Activated CD4-positive, alpha-beta memory T cell treated with anti-CD3 and anti-CD28 coated beads for 36 hours (primary cell): ENCODE measurements around the gene SLC25A13. TPM values are rescaled to one million over a fixed set of nuclear protein-coding genes. Genes with fewer than 3 reads are reported as not detected.
"Not testable (repeated sequence)": the region's sequence is repeated elsewhere in the genome, so short reads cannot be mapped to it uniquely, and the experiment has no call there.

Source experiments
- CTCF ChIA-PET: fragments of 350-600 bp; sonication (Branson Sonifier 250); formaldehyde crosslinking; loops from one replicate; lab custom pipeline; 2021; ENCODE audit warnings: antibody characterized with exemption, inconsistent platforms; lab: Charles Lee
- POLR2A ChIA-PET: fragments of 350-600 bp; sonication (Branson Sonifier 250); formaldehyde crosslinking; loops from one replicate; lab custom pipeline; 2021; ENCODE audit warnings: antibody characterized with exemption; lab: Charles Lee
- DNase-seq: peaks from one replicate; pipeline ENCODE4 v3.0.0-alpha.2; 2020
- H3K27ac Mint-ChIP-seq: one replicate; pipeline ENCODE4 v1.8.0; 2021; ENCODE audit warnings: mixed read lengths
- H3K27me3 Mint-ChIP-seq: one replicate; pipeline ENCODE4 v1.8.0; 2021; ENCODE audit warnings: mixed read lengths
- H3K36me3 Mint-ChIP-seq: one replicate; pipeline ENCODE4 v1.8.0; 2021; ENCODE audit warnings: mixed read lengths
- H3K4me1 Mint-ChIP-seq: one replicate; pipeline ENCODE4 v1.8.0; 2021; ENCODE audit warnings: low read depth, mixed read lengths
- H3K4me3 Mint-ChIP-seq: one replicate; pipeline ENCODE4 v1.8.0; 2021; ENCODE audit warnings: mild to moderate bottlenecking, mixed read lengths
- H3K9me3 Mint-ChIP-seq: one replicate; pipeline ENCODE4 v1.8.0; 2021; ENCODE audit warnings: mixed read lengths
- intact Hi-C: fragments of 100-400 bp; cut with micrococcal nuclease; formaldehyde crosslinking; loops from one replicate; pipeline ENCODE4 v1.15.1; 2023
- total RNA-seq, 2 experiments: library from RNA; stranded (reverse); gene quantifications; one replicate each; pipeline ENCODE4 v1.2.3, GENCODE V29; 2021

SLC25A13 gene
- total RNA-seq, 2 experiments from 2014 or later: 7.5 to 7.9 TPM

DNA sequence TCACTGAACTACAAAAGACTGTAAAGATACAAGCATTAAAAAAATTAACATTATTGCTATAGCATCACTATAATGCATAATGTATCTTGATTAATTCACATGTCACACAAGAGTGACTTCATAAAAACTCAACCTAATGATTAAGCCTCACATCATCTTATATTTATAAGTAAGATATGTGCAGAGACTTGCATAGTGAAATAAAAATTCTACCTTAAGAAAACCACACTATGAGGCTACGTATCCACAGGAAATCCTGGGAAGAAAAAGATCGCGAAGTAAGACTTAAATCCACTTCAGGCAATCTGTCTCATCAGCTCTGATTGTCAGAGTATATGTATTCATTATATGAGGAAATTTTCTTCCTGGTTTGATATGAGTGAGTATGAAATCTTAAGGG is 160.0 kb downstream of the SLC25A13 start:
- ChIA-PET CTCF (no interaction called here), POLR2A (no interaction called here)
- DNase-seq: no peak
- no peaks in the 10 kb centered on the region for H3K9me3 Mint-ChIP-seq
- no peak overlapping the region for H3K27ac Mint-ChIP-seq
- intact Hi-C loops: no loop called here
- H3K36me3 Mint-ChIP-seq: peaks cover 29% of the 10 kb centered on the region
- H3K4me3 Mint-ChIP-seq: no peak overlapping the region
- H3K4me1 Mint-ChIP-seq: no peaks in the 10 kb centered on the region
- no peaks in the 10 kb centered on the region for H3K27me3 Mint-ChIP-seq

- no peak for DNase-seq
- Mint-ChIP-seq H3K36me3 (peaks cover 14% of the 10 kb centered on the region), H3K4me3 (no peak overlapping the region), H3K4me1 (no peaks in the 10 kb centered on the region), H3K9me3 (no peaks in the 10 kb centered on the region), H3K27ac (no peak overlapping the region), H3K27me3 (no peaks in the 10 kb centered on the region)
- CTCF ChIA-PET: no interaction called here
- intact Hi-C loops: no loop called here
- POLR2A ChIA-PET: no interaction called here
These were observed 164.0 kb downstream of the SLC25A13 start for GRCh38 chr7:96157856-96158255.

DNA sequence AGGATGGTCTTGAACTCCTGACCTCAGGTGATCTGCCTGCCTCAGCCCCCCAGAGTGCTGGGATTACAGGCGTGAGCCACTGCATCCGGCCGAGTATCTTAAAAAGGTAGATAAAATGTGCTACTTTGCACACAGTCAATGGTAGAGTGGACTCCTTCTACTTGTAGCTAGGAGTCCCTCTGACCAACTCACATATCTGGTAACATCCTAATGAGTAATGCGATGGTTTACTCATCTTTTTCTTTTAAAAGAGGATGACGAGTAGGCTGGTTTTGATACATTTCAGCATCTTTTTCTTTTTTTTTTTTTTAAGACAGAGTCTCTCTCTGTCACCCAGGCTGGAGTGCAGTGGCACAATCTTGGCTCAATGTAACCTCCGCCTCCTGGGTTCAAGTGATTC is 167.4 kb downstream of the SLC25A13 start:
- H3K9me3 Mint-ChIP-seq, POLR2A ChIA-PET, intact Hi-C loops, H3K4me3 Mint-ChIP-seq, H3K27me3 Mint-ChIP-seq, DNase-seq, H3K27ac Mint-ChIP-seq, H3K4me1 Mint-ChIP-seq, CTCF ChIA-PET: not testable (repeated sequence)
- peaks cover 11% of the 10 kb centered on the region for H3K36me3 Mint-ChIP-seq

DNA sequence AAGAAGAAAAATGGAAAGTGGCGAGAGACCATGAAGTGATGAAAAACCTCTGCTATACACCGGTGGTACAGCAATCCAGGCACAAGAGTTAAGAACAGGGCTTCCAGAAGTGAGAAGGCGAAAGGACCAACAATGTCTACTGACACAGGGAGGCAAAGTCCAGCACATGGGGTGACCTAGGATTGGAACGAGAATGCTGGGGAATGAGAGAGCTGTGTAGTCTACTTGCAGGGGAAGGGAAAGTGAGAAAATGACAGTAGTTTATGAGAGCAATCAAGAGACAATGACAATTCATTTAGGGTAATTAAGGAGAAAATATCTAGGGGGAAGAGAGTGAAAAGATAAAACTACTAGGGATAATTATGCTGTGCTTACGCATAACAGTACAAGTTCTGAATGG is 169.2 kb downstream of the SLC25A13 start:
- no peaks in the 10 kb centered on the region for H3K9me3 Mint-ChIP-seq
- H3K36me3 Mint-ChIP-seq: peaks cover 16% of the 10 kb centered on the region
- intact Hi-C loops: no loop called here
- CTCF ChIA-PET: no interaction called here
- no peaks in the 10 kb centered on the region for H3K4me1 Mint-ChIP-seq
- no peak overlapping the region for H3K27ac Mint-ChIP-seq
- H3K27me3 Mint-ChIP-seq: no peaks in the 10 kb centered on the region
- POLR2A ChIA-PET: no interaction called here
- DNase-seq: no peak
- no peak overlapping the region for H3K4me3 Mint-ChIP-seq

DNA sequence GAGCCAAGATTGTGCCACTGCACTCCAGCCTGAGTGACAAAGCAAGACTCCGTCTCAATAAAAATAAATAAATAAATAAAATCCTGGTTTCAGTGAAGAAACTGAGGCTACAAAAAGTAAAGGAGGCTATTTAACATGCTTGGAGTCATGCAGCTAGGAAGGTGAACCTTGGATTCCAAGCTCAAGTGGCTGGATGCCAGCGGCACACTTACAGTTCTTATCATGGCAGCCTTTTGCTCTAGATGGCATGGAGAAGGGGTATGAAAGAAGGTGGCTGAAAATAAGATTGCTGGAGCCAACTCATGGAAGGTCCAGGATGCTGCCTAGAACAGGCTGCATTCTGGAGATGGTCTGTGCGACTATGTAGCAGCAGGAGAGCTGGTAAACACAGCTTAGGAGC is 170.0 kb downstream of the SLC25A13 start:
- CTCF ChIA-PET: no interaction called here
- no peak overlapping the region for H3K27ac Mint-ChIP-seq
- H3K4me1 Mint-ChIP-seq: no peaks in the 10 kb centered on the region
- POLR2A ChIA-PET: no interaction called here
- no peaks in the 10 kb centered on the region for H3K9me3 Mint-ChIP-seq
- intact Hi-C loops: no loop called here
- H3K27me3 Mint-ChIP-seq: no peaks in the 10 kb centered on the region
- no peak overlapping the region for H3K4me3 Mint-ChIP-seq
- DNase-seq: no peak
- H3K36me3 Mint-ChIP-seq: peaks cover 13% of the 10 kb centered on the region

GRCh38 chr7:96144260-96144526 is 177.7 kb downstream of the SLC25A13 start:
- POLR2A ChIA-PET: no interaction called here
- Mint-ChIP-seq H3K4me1 (no peaks in the 10 kb centered on the region), H3K27me3 (no peaks in the 10 kb centered on the region), H3K9me3 (no peaks in the 10 kb centered on the region), H3K36me3 (peaks cover 31% of the 10 kb centered on the region), H3K27ac (no peak overlapping the region), H3K4me3 (no peak overlapping the region)
- CTCF ChIA-PET: no interaction called here
- intact Hi-C loops: no loop called here
- no peak for DNase-seq

GRCh38 chr7:96143495-96144259 is 178.2 kb downstream of the SLC25A13 start:
- CTCF ChIA-PET: no interaction called here
- no peak for DNase-seq
- Mint-ChIP-seq H3K27ac (no peak overlapping the region), H3K4me3 (no peak overlapping the region), H3K27me3 (no peaks in the 10 kb centered on the region), H3K4me1 (no peaks in the 10 kb centered on the region), H3K9me3 (no peaks in the 10 kb centered on the region), H3K36me3 (peaks cover 28% of the 10 kb centered on the region)
- POLR2A ChIA-PET: no interaction called here
- intact Hi-C loops: no loop called here

GRCh38 chr7:96136600-96137239 is 185.2 kb downstream of the SLC25A13 start:
- H3K9me3 Mint-ChIP-seq: no peaks in the 10 kb centered on the region

DNA sequence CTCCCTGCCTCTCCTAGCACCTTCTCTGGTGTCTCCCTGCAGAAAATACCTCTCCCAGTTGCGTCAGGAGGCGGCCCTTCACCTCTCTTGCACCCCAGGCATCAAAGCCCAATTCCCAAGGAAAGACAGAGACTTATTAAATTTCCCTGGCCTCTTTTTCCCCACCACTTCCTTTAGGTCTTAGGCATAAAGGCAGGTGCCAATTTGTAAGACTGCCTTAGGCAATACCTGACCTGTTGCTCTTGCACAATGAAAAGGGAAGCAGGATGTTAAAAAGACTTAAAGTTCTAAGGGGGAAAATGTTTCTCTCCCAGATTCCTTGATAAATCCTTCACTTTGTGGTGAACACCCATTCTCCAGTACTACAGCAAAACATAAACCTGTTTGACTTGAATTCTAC is 186.7 kb downstream of the SLC25A13 start:
- Mint-ChIP-seq H3K27me3 (no peaks in the 10 kb centered on the region), H3K27ac (no peak overlapping the region), H3K4me1 (no peaks in the 10 kb centered on the region), H3K9me3 (no peaks in the 10 kb centered on the region), H3K36me3 (peaks cover 26% of the 10 kb centered on the region), H3K4me3 (no peak overlapping the region)
- DNase-seq: no peak
- intact Hi-C loops: no loop called here
- POLR2A ChIA-PET: no interaction called here
- CTCF ChIA-PET: no interaction called here

More at GRCh38 chr7:96136600-96137239, 185.2 kb downstream of the SLC25A13 start:
- H3K27ac Mint-ChIP-seq: no peak overlapping the region
- no peak for DNase-seq
- POLR2A ChIA-PET: no interaction called here
- no peaks in the 10 kb centered on the region for H3K27me3 Mint-ChIP-seq
- no peaks in the 10 kb centered on the region for H3K4me1 Mint-ChIP-seq
- peaks cover 20% of the 10 kb centered on the region for H3K36me3 Mint-ChIP-seq
- no peak overlapping the region for H3K4me3 Mint-ChIP-seq
- intact Hi-C loops: no loop called here
- CTCF ChIA-PET: no interaction called here

DNA sequence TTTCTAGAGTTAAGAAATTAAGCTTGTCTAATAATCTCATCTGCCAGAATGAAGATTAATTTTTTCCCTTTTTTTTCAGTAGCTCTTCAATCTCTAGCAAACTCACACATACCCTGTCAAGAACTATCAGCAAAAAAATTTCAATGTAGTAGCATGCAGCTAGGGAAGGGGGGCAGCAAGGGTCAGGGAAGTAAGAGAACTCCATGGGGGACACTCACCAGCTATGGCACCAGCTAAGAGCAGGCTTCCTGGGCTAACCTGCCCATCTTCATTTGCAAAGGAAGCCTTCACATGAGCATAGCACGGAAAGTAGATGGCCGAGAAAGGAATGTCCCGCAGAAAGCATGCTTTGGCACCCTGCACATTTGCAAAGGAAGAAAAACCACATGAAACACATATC is 190.4 kb downstream of the SLC25A13 start:
- H3K9me3 Mint-ChIP-seq: no peaks in the 10 kb centered on the region
- no peaks in the 10 kb centered on the region for H3K27me3 Mint-ChIP-seq
- ChIA-PET CTCF (no interaction called here), POLR2A (no interaction called here)
- H3K36me3 Mint-ChIP-seq: peaks cover 37% of the 10 kb centered on the region
- no peaks in the 10 kb centered on the region for H3K4me1 Mint-ChIP-seq
- intact Hi-C loops: no loop called here
- no peak overlapping the region for H3K27ac Mint-ChIP-seq
- no peak overlapping the region for H3K4me3 Mint-ChIP-seq
- DNase-seq: no peak

GRCh38 chr7:96127746-96128145 is 194.2 kb downstream of the SLC25A13 start:
- DNase-seq: no peak
- POLR2A ChIA-PET: no interaction called here
- Mint-ChIP-seq H3K9me3 (no peaks in the 10 kb centered on the region), H3K4me1 (no peaks in the 10 kb centered on the region), H3K27ac (no peak overlapping the region), H3K36me3 (peaks cover 24% of the 10 kb centered on the region), H3K27me3 (no peaks in the 10 kb centered on the region), H3K4me3 (no peak overlapping the region)
- intact Hi-C loops: no loop called here
- CTCF ChIA-PET: no interaction called here

DNA sequence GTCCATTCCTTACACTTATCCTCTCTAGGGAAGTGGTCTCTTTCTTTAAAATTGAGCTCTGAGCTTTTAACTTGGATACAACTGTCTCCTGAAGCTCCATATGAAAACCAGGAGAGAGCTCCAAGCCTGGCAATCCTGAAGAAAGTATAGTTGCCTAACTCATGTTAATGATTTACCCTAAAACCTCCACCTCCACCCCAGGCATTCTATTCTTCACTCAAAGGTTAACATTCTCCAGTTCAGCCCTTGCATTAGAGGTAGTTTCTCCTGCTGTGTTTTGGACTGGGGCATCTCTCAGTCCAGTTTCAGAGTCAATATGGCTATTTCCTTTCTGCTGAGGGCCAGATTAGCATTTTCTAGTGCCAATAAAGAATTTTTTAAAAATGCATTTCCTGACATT is 195.5 kb downstream of the SLC25A13 start:
- POLR2A ChIA-PET: no interaction called here
- no peaks in the 10 kb centered on the region for H3K9me3 Mint-ChIP-seq
- H3K36me3 Mint-ChIP-seq: peaks cover 22% of the 10 kb centered on the region
- intact Hi-C loops: no loop called here
- H3K27me3 Mint-ChIP-seq: no peaks in the 10 kb centered on the region
- H3K4me3 Mint-ChIP-seq: no peak overlapping the region
- no peaks in the 10 kb centered on the region for H3K4me1 Mint-ChIP-seq
- CTCF ChIA-PET: interaction anchor here (0.8 kb wide), 1 partner anchor 97 kb away, joined by 3 read pairs; no protein-coding TSS in a partner anchor
- no peak overlapping the region for H3K27ac Mint-ChIP-seq
- no peak for DNase-seq

DNA sequence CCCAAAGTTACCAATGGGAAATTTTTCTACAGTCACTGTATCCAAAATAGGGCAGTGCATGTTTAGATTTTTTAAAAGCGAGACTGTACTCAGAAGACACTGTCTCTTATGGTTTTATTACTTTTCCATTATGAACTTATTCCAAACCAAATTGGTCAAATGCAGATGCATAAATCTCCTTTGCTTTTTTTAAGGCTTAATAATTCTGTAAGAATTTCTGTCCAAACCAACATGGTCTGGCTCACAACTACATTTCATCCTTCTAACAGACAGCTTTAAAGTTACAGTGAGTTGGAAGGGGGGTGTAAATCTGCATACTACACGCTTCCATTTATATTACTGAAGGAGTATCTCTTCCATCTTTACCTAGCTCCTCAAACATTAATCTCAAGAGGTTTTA is 199.2 kb downstream of the SLC25A13 start:
- no peaks in the 10 kb centered on the region for H3K9me3 Mint-ChIP-seq

More for the DNA sequence above, 199.2 kb downstream of the SLC25A13 start:
- intact Hi-C loops: no loop called here
- Mint-ChIP-seq H3K27me3 (no peaks in the 10 kb centered on the region), H3K27ac (no peak overlapping the region), H3K36me3 (peaks cover 18% of the 10 kb centered on the region), H3K4me1 (no peaks in the 10 kb centered on the region), H3K4me3 (no peak overlapping the region)
- no peak for DNase-seq
- CTCF ChIA-PET: no interaction called here
- POLR2A ChIA-PET: no interaction called here
